Measurements from ENCODE around the gene LCLAT1.

Gene LCLAT1

GRCh38 chr2:30649828-30650227 lies 202.8 kb downstream of the LCLAT1 start:
- FAIRE-seq: no peak

GRCh38 chr2:30652271-30652915 lies 205.3 kb downstream of the LCLAT1 start:
- FAIRE-seq: no peak

GRCh38 chr2:30653847-30654246 lies 206.8 kb downstream of the LCLAT1 start:
- no peak for FAIRE-seq

GRCh38 chr2:30654404-30654803 lies 207.4 kb downstream of the LCLAT1 start:
- FAIRE-seq: no peak

- FAIRE-seq: no peak
Observed at GRCh38 chr2:30655211-30655610, 208.2 kb downstream of the LCLAT1 start.

- FAIRE-seq: no peak
Observed at GRCh38 chr2:30655660-30656059, 208.6 kb downstream of the LCLAT1 start.

- FAIRE-seq: no peak
Observed at GRCh38 chr2:30656079-30656478, 209.0 kb downstream of the LCLAT1 start.

- FAIRE-seq: no peak
Observed at GRCh38 chr2:30661173-30662107, 214.4 kb downstream of the LCLAT1 start.

- no peak for FAIRE-seq
Observed at GRCh38 chr2:30662268-30663131, 215.5 kb downstream of the LCLAT1 start.

- FAIRE-seq: no peak
Observed at GRCh38 chr2:30663321-30663720, 216.3 kb downstream of the LCLAT1 start.

GRCh38 chr2:30663806-30664205 lies 216.8 kb downstream of the LCLAT1 start:
- no peak for FAIRE-seq

- no peak for FAIRE-seq
Observed at GRCh38 chr2:30664761-30665358, 217.8 kb downstream of the LCLAT1 start.

GRCh38 chr2:30665761-30666265 lies 218.8 kb downstream of the LCLAT1 start:
- FAIRE-seq: no peak

- FAIRE-seq: no peak
Observed at GRCh38 chr2:30666266-30666874, 219.3 kb downstream of the LCLAT1 start.

GRCh38 chr2:30670453-30670852 lies 223.4 kb downstream of the LCLAT1 start:
- FAIRE-seq: no peak

- FAIRE-seq: no peak
Observed at GRCh38 chr2:30673127-30673526, 226.1 kb downstream of the LCLAT1 start.

GRCh38 chr2:30675758-30676157 lies 228.7 kb downstream of the LCLAT1 start:
- FAIRE-seq: no peak

- peak; percentile 23 for FAIRE-seq
Observed at GRCh38 chr2:30677231-30677630, 230.2 kb downstream of the LCLAT1 start.

- no peak for FAIRE-seq
Observed at GRCh38 chr2:30677861-30678385, 230.9 kb downstream of the LCLAT1 start.

- no peak for FAIRE-seq
Observed at GRCh38 chr2:30678410-30679137, 231.5 kb downstream of the LCLAT1 start.
